Heart right ventricle (tissue), 16 donors: ENCODE results near the gene UNKL. TPM values are rescaled to one million over a fixed set of nuclear protein-coding genes. Genes with fewer than 3 reads are reported as not detected.

ENCODE experiments used
- ATAC-seq, 8 donors: fragments of 200-7000 bp; cut with Tn5 transposase; one replicate each; pipeline ENCODE4 v1.9.1; 2020; ENCODE audit warnings: mild to moderate bottlenecking in 8 of 8, moderate library complexity in 8 of 8, moderate number of reproducible peaks in 1 of 8
- DNase-seq, 2 donors: peaks; one replicate each; pipeline ENCODE4 v3.0.0-alpha.2; 2020
- H3K27ac ChIP-seq, 10 donors: fragments of 200-600 bp; sonication (generic) in 2 of 10; one replicate each; pipeline versions ENCODE4 v1.5.0 to v1.8.0; 2020 to 2022; ENCODE audit warnings: mild to moderate bottlenecking in 3 of 10
- H3K27me3 ChIP-seq, 7 donors: fragments of 200-600 bp; one replicate each; pipeline ENCODE4 v1.8.0; 2021 to 2022; ENCODE audit warnings: mild to moderate bottlenecking in 2 of 7
- H3K36me3 ChIP-seq, 9 donors: fragments of 200-600 bp; sonication (generic) in 1 of 9; one replicate each; pipeline versions ENCODE4 v1.5.0 to v1.8.0; 2020 to 2022; ENCODE audit warnings: mild to moderate bottlenecking in 2 of 9
- H3K4me1 ChIP-seq, 9 donors: fragments of 200-600 bp; sonication (generic) in 1 of 9; one replicate each; pipeline versions ENCODE4 v1.5.0 to v1.8.0; 2020 to 2022; ENCODE audit warnings: mild to moderate bottlenecking in 4 of 9
- H3K4me3 ChIP-seq, 10 donors: fragments of 200-600 bp; sonication (generic) in 2 of 10; one replicate each; pipeline versions ENCODE4 v1.5.0 to v1.8.0; 2020 to 2022; ENCODE audit warnings: mild to moderate bottlenecking in 7 of 10, moderate library complexity in 2 of 10
- H3K9me3 ChIP-seq, 11 donors: fragments of 200-600 bp in 10 of 11; sonication (generic) in 2 of 11; one replicate each; pipeline versions ENCODE4 v1.5.0 to v1.8.0; 2013 to 2022; ENCODE audit warnings: mild to moderate bottlenecking in 2 of 11, control low read depth in 1 of 11, moderate library complexity in 1 of 11
- WGBS, 2 donors: extraction: QIAGEN DNeasy Blood & Tissue Kit; methylation state at CpG; one replicate each; pipeline ENCODE4 v1.1.7; 2013; ENCODE audit warnings: inconsistent platforms in 1 of 2; 5-methylcytosine and 5-hydroxymethylcytosine counted together
- intact Hi-C, 10 donors: fragments of 100-400 bp; cut with DNase I; formaldehyde crosslinking; loops; one replicate each; pipeline versions ENCODE4 v1.11.1 to v1.14.2; 2022
- polyA plus RNA-seq, 2 donors: library from polyadenylated mRNA; stranded (reverse); fragments of 200-250 nt; gene quantifications; one replicate each; pipeline ENCODE4 v1.2.3, GENCODE V29; 2013
- total RNA-seq, 10 donors: library from RNA; stranded (reverse); fragmentation: NEBNext Ultra II Directional in 3 of 10; extraction: Animal tissue kit (Norgen Biotek cat#: 25700) in 3 of 10; gene quantifications; one replicate each; pipeline versions ENCODE4 v1.2.1 to v1.2.4, GENCODE V29; 2021 to 2023
- TF ChIP-seq, protein P1 (sequence below), 9 donors: fragments of 200-600 bp; sonication (generic) in 2 of 9; IDR thresholded peaks; one replicate each; pipeline versions ENCODE4 v1.5.0 to v1.8.0; 2021 to 2022; ENCODE audit warnings: antibody characterized with exemption in 9 of 9, mild to moderate bottlenecking in 5 of 9, moderate library complexity in 1 of 9
- donor health status: Arrhythmogenic right ventricular cardiomyopathy.
- donor health status: ischemic (EF 13 %, LVEDD 7.1; RV severe dilation, severe dysfunction).
- donor health status: healthy with polysubstance abuse.
- donor health status: DM: no; HTN: yes; CAD: no.
- donor health status: DM: no; HTN: no; CAD: no.
- donor health status: ischemic (EF 25% LVEDD 6.9; RV normal size, moderate dysfunction).
- donor health status: ischemic (EF 25% LVEDD 5.7; RV mildly dilated, moderate dysfunction).
- donor health status: healthy.
- donor health status: DM: yes; HTN: yes; CAD: no.
- donor health status: Ischemic cardiomyopathy.
- donor health status: ischemic (EF 35%, LVEDD 5.7; RV mildly dilated, moderate dysfunction).
- donor health status: nonischemic (EF 11% LVEDD 7.7; RV severe dilation, severe dysfunction).
- donor health status: DM: yes; HTN: yes; CAD: no.
- donor health status: PGD.
- donor health status: ischemic (EF 29% LVEDD 5.4; RV normal size, mild dysfunction).
- donor health status: nonischemic (EF 23%, LVEDD 6.1; RV moderate dilation, normal function).

The UNKL gene
- total and polyA plus RNA-seq, 12 donors: 3.3 to 20.4 (median 11.4) TPM

DNA sequence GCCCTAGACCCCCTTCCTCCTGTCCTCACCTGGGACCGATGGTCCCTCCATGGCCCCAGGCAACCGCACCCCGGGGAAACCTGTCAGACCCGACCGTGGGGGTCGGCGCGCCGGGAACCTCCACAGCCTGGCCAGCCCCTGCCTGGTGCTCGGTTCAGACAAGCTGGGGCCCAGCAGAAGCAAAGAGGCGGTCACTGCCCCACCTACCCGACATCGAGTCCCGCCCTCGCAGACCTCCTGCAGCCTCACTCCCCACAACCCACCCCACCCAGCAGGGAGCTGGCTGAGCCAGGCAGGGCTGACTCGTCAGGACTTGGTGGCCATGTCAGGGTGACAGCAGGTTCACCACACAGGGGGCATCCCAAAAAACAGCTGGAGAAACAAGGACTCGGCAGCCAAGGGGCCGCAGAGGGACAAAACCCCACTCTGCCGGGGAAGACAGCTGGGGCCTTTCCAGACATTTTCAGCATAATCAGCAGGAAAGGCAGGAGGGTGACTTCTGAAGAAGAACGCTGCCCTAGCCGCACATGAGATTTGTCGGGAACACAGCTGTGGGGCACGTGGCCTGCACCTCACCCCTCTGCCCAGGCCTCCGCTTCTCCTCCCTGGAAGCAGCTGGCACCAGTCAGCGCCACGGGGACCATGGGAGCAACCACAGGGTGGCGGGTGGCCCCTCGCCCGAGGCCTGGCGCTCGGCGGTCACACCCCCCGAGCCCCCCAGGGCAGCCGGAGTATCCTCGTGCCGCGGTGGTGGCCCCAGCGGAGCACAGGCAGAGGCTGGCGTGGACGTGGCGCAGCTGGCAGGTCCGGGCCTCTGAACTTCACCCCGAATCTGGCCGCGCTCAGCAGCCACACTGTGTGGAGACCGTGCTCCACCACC is 39.8 kb downstream of the UNKL start:
- no peaks in the 10 kb centered on the region for H3K27me3 ChIP-seq
- WGBS, 2 donors: 93 to 95% methylated on average over 45 to 46 of the region's 46 CpGs
- no peak overlapping the region for H3K4me3 ChIP-seq
- H3K9me3 ChIP-seq: no peaks in the 10 kb centered on the region
- intact Hi-C loops: no loop called here
- TF ChIP-seq, protein P1, sequence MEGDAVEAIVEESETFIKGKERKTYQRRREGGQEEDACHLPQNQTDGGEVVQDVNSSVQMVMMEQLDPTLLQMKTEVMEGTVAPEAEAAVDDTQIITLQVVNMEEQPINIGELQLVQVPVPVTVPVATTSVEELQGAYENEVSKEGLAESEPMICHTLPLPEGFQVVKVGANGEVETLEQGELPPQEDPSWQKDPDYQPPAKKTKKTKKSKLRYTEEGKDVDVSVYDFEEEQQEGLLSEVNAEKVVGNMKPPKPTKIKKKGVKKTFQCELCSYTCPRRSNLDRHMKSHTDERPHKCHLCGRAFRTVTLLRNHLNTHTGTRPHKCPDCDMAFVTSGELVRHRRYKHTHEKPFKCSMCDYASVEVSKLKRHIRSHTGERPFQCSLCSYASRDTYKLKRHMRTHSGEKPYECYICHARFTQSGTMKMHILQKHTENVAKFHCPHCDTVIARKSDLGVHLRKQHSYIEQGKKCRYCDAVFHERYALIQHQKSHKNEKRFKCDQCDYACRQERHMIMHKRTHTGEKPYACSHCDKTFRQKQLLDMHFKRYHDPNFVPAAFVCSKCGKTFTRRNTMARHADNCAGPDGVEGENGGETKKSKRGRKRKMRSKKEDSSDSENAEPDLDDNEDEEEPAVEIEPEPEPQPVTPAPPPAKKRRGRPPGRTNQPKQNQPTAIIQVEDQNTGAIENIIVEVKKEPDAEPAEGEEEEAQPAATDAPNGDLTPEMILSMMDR (IDR thresholded peaks at IDR 0.05): no peak
- no peak overlapping the region for H3K27ac ChIP-seq
- peaks cover 0 to 36% (median 3%) of the 10 kb centered on the region in 9 donors for H3K36me3 ChIP-seq
- no peak for ATAC-seq
- DNase-seq: no peak
- H3K4me1 ChIP-seq: peaks cover 7 to 22% (median 17%) of the 10 kb centered on the region in 9 donors

DNA sequence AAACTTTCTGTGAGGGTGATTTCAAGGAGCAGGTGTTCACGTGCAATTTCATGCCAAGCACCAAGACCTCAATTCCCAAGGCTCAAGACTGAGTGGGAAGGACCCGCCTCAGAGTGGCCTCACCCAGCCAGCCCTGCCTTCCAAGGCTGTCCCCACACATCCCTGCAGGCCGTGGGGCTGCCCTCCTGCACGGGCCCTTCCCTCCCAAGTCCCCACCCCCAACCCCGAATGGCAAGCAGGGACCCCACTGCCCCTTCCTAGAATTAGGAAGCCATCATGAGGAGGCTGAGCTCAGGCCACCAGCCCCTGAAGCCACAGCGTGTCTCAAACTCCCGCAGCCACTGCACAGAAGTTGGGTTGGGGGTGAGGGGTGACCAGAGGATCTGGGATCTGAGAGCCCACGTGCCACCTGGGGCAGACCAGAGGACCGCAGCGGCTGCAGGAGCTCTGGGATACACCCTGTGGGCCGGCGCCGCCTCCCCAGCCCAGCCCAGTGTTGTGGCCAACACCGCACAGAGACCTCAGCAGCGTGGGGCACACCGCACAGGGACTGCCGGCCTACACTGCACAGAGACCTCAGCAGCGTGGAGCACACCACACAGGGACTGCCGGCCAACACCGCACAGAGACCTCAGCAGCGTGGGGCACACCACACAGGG is 42.1 kb downstream of the UNKL start:
- peaks cover 0 to 54% (median 3%) of the 10 kb centered on the region in 9 donors for H3K36me3 ChIP-seq
- H3K4me3 ChIP-seq: no peak overlapping the region
- WGBS, 2 donors: 95% methylated on average over 15 to 17 of the region's 21 CpGs

DNA sequence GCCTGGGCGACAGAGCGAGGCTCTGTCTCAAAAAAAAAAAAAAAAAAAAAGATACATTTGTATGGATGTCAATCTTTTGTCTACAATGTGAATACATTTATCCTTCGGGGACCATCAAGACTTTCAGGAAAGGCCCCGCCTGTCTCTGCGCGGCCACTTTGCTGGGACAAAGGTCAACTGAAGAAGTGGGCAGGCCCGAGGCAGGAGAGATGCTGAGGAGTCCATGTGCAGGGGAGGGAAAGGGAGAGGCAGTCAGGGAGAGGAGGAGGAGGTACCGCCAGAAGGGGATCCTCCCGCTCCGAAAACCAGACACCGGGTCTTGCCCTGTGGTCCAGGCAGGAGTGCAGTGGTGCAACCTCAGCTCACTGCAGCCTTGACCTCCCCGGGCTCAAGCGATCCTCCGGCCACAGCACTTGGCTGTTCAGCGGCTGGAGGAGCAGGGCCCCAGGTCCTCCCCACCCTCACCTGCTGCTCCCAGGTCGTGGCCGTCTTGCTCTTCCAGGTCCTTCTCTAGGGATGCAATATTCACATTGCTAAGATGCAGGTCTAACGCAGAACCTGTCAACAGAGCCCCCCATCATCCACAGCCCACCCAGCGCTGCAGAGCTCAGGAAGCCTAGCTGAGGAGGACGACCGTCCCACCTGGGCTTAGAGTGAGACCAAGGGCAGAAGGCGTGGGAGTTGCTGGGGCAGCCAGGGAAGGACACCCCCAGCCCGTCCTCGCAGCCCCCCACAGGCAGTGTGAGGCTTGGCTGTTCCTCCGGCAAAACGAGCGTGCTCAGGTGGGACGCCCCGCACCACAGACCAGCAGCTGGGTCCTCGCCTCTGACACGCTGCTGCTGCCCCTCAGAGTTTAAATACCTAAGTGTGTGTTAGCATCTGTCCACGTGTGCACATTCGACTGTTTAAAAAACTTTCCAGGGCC is 43.2 kb downstream of the UNKL start:
- Histone ChIP-seq H3K27me3 (no peaks in the 10 kb centered on the region), H3K36me3 (peaks cover 0 to 61% (median 11%) of the 10 kb centered on the region in 9 donors), H3K27ac (no peak overlapping the region), H3K4me1 (no peaks in the 10 kb centered on the region), H3K9me3 (no peaks in the 10 kb centered on the region), H3K4me3 (no peak overlapping the region)
- 88 to 94% methylated on average over 32 of the region's 33 CpGs for WGBS, 2 donors
- intact Hi-C loops: no loop called here
- TF ChIP-seq, protein P1 (IDR thresholded peaks at IDR 0.05): no peak
- ATAC-seq (no peak), DNase-seq (no peak)

More for the DNA sequence above, 42.1 kb downstream of the UNKL start:
- intact Hi-C loops: no loop called here
- no peak for DNase-seq
- no peaks in the 10 kb centered on the region for H3K27me3 ChIP-seq
- ATAC-seq: no peak
- H3K9me3 ChIP-seq: no peaks in the 10 kb centered on the region
- peaks cover 0 to 3% (median 0%) of the 10 kb centered on the region in 9 donors for H3K4me1 ChIP-seq
- no peak overlapping the region for H3K27ac ChIP-seq
- TF ChIP-seq, protein P1 (IDR thresholded peaks at IDR 0.05): no peak
